Bronchial epithelial cell (primary cell): ENCODE results near the gene RPTOR. TPM values are rescaled to one million over a fixed set of nuclear protein-coding genes. Genes with fewer than 3 reads are reported as not detected.

ENCODE experiments used
- DNase-seq: peaks from one replicate; pipeline ENCODE4 v3.0.0-alpha.2; 2010; ENCODE audit warnings: low read depth
- FAIRE-seq: peaks from 2 replicates; lab custom pipeline; 2011; peaks lifted over from hg19 to GRCh38; lab: Jason Lieb, UNC
- H3K27me3 ChIP-seq: 2 replicates; pipeline ENCODE4 v1.5.1; 2011; ENCODE audit warnings: low read length; ENCODE audit not compliant: control insufficient read depth, insufficient read depth
- H3K36me3 ChIP-seq: 2 replicates; pipeline ENCODE4 v1.5.1; 2011; ENCODE audit warnings: low read length; ENCODE audit not compliant: control insufficient read depth, insufficient read depth
- H3K4me3 ChIP-seq: 2 replicates; pipeline ENCODE4 v1.5.1; 2011; ENCODE audit warnings: mild to moderate bottlenecking, low read depth, low read length, control low read depth
- CTCF ChIP-seq: IDR thresholded peaks from 2 replicates; pipeline ENCODE4 v1.5.1; 2011; ENCODE audit warnings: mild to moderate bottlenecking, moderate library complexity, low read length, control low read depth, inconsistent platforms; ENCODE audit not compliant: insufficient read depth, severe bottlenecking
- total RNA-seq: library from RNA; depleted of rRNA; stranded (reverse); fragments of >200 nt; gene quantifications from 2 replicates; pipeline ENCODE4 v1.2.1, GENCODE V29; 2014

Gene RPTOR
- total RNA-seq, 1 donor from 2014 or later: 14.0 TPM

DNA sequence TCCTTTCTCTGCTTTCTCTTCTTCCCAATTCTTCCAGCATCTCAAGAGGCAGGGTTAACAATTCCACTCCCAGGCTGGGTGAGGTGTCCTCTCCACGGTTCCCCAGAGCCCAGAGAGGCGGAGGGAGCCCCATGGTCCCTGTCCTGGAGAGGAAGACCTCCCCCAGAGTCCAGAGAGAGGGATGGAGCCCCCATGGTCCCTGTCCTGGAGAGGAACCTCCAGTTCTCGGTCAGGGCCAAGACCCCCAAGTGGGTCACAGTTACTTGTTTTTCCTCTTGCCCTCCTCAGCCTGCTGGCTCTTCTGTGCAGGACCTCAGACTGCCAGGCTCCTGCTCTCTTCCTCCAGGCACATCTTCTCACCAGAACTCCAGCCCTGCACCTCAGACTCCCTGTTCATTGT is 135.2 kb downstream of the RPTOR start:
- no peak for FAIRE-seq
- no peak for DNase-seq

GRCh38 chr17:80681215-80681614 is 136.6 kb downstream of the RPTOR start:
- Histone ChIP-seq H3K36me3 (peaks cover 2% of the 10 kb centered on the region), H3K4me3 (no peak overlapping the region), H3K27me3 (no peaks in the 10 kb centered on the region)
- no peak for TF ChIP-seq CTCF
- FAIRE-seq: no peak
- no peak for DNase-seq

More for the DNA sequence above, 135.2 kb downstream of the RPTOR start:
- Histone ChIP-seq H3K27me3 (no peaks in the 10 kb centered on the region), H3K4me3 (no peak overlapping the region), H3K36me3 (peaks cover 2% of the 10 kb centered on the region)
- no peak for TF ChIP-seq CTCF

DNA sequence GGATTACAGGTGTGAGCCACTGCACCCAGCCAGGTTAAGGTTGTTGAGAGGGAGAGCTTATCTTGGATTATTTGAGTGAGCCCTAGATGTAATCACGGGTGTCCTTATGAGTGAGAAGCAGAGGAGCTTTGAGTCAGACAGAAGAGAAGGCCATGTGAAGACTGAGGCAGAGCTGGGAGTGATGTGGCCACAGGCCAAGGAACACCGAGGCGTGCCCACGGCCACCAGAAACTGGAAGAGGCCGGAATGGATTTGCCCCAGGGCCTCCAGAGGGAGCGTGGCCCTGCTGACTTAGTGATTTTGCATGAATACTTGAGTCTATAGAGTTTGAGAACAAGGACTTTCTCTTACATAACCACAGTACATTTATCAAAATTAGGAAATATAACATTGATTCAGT is 137.7 kb downstream of the RPTOR start:
- peaks cover 3% of the 10 kb centered on the region for H3K36me3 ChIP-seq
- TF ChIP-seq CTCF: no peak
- FAIRE-seq (no peak), DNase-seq (no peak)
- no peak overlapping the region for H3K4me3 ChIP-seq
- no peaks in the 10 kb centered on the region for H3K27me3 ChIP-seq

GRCh38 chr17:80683625-80684104 is 139.0 kb downstream of the RPTOR start:
- peak; percentile 58 for FAIRE-seq
- H3K27me3 ChIP-seq: no peaks in the 10 kb centered on the region
- H3K36me3 ChIP-seq: peaks cover 3% of the 10 kb centered on the region
- no peak overlapping the region for H3K4me3 ChIP-seq
- no peak for TF ChIP-seq CTCF
- DNase-seq: no peak

DNA sequence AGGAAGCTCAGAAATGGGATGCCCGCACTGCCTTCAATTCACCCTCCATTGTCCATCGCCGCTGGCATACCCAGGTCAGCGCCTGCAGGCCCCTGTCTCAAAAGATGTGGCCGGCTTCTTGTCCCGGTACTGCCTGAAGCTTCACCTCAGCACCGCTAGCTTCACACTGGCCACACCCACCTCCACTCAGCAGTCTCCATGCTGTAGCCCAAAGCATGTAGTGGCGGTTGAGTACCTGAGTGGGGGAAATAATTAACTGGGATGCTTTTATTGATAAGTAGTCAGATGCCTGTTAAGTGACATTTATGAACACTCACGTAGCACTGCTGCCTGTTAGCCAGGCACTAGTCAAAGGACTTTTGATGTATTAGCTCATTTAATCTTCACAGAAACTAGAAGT is 143.2 kb downstream of the RPTOR start:
- no peak overlapping the region for H3K4me3 ChIP-seq
- TF ChIP-seq CTCF: no peak
- DNase-seq (no peak), FAIRE-seq (no peak)
- H3K36me3 ChIP-seq: peaks cover 1% of the 10 kb centered on the region
- H3K27me3 ChIP-seq: no peaks in the 10 kb centered on the region

DNA sequence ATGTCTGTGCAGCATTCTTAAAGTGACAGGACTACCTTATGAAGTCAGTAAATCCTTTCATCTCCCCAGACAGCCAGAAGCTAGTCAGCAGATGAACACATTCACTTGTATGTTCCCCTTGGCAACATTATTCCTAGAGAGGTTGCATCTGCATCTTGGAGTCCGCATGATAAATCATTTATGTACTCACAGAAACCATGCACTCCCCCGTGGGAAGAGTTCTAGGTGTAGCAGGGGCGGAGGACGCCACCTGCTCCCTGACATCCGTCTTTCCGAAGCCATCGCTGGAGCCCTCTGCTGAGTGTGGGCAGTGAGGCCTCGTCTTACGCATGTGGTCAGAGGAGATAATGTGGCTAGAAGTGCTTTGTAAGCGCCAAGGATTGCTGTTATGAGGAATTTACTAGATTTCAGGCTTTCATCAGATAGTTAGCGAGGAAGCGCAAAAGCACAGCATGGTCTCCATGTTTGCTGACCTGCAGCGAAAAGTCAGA is 144.5 kb downstream of the RPTOR start:
- no peak for DNase-seq
- TF ChIP-seq CTCF: no peak
- H3K27me3 ChIP-seq: no peaks in the 10 kb centered on the region
- FAIRE-seq: no peak
- H3K4me3 ChIP-seq: no peak overlapping the region
- H3K36me3 ChIP-seq: peaks cover 1% of the 10 kb centered on the region
